H4 (cell line): ENCODE data around the gene HEBP1. TPM values are rescaled to one million over a fixed set of nuclear protein-coding genes. Genes with fewer than 3 reads are reported as not detected.
"Not testable (repeated sequence)": the region's sequence is repeated elsewhere in the genome, so short reads cannot be mapped to it uniquely, and the experiment has no call there.

ENCODE experiments used
- DNase-seq: peaks from one replicate; pipeline ENCODE4 v3.0.0-alpha.2; 2015; ENCODE audit warnings: low spot score
- total RNA-seq: library from RNA; depleted of rRNA; stranded (reverse); fragments of >200 nt; shearing (Covaris generic); gene quantifications from 2 replicates; pipeline ENCODE4 v1.2.3, GENCODE V29; 2014; rRNA removed

HEBP1 gene
- total RNA-seq = 6.9 and 8.8 TPM in 2 replicates

- DNase-seq = peak; percentile 79
Measured at GRCh38 chr12:12999959-13000615, at the start of gene HEBP1. HEBP1 (minus strand) TSS chr12:13000265; CDS start chr12:13000114, 151 bp downstream.

GRCh38 chr12:13049816-13050215, 49.8 kb upstream of the HEBP1 start:
- DNase-seq = no peak

GRCh38 chr12:13046964-13047363, 46.9 kb upstream of the HEBP1 start:
- DNase-seq = no peak

- DNase-seq = no peak
Measured at GRCh38 chr12:13045816-13046215, 45.8 kb upstream of the HEBP1 start.

- no peak for DNase-seq
Measured at GRCh38 chr12:13044906-13045299, 44.8 kb upstream of the HEBP1 start.

- DNase-seq = peak; percentile 57
Measured at GRCh38 chr12:13044002-13044905, 44.2 kb upstream of the HEBP1 start, which contains the start of gene FAM234B. FAM234B (plus strand) TSS chr12:13044381; CDS start chr12:13044404, 23 bp downstream.

GRCh38 chr12:13042666-13043230, 42.7 kb upstream of the HEBP1 start:
- DNase-seq = no peak

GRCh38 chr12:13041224-13041623, 41.2 kb upstream of the HEBP1 start:
- no peak for DNase-seq

GRCh38 chr12:13039328-13039956, 39.4 kb upstream of the HEBP1 start:
- DNase-seq = no peak

GRCh38 chr12:13038491-13039161, 38.6 kb upstream of the HEBP1 start:
- no peak for DNase-seq

- no peak for DNase-seq
Measured at GRCh38 chr12:13036881-13037280, 36.8 kb upstream of the HEBP1 start.

- not testable (repeated sequence) for DNase-seq
Measured at GRCh38 chr12:13035335-13035734, 35.3 kb upstream of the HEBP1 start.

- no peak for DNase-seq
Measured at GRCh38 chr12:13033476-13033875, 33.4 kb upstream of the HEBP1 start.

GRCh38 chr12:13032164-13032563, 32.1 kb upstream of the HEBP1 start:
- DNase-seq = no peak

GRCh38 chr12:13030541-13031291, 30.7 kb upstream of the HEBP1 start:
- no peak for DNase-seq

GRCh38 chr12:13028825-13029570, 28.9 kb upstream of the HEBP1 start:
- no peak for DNase-seq

- DNase-seq = no peak
Measured at GRCh38 chr12:13027508-13027907, 27.4 kb upstream of the HEBP1 start.

GRCh38 chr12:13027032-13027431, 27.0 kb upstream of the HEBP1 start:
- DNase-seq = no peak

- DNase-seq = no peak
Measured at GRCh38 chr12:13026286-13026685, 26.2 kb upstream of the HEBP1 start.

- DNase-seq = no peak
Measured at GRCh38 chr12:13024531-13024916, 24.5 kb upstream of the HEBP1 start.
